CD14-positive monocyte (primary cell): ENCODE data around the gene CTDSPL. TPM values are rescaled to one million over a fixed set of nuclear protein-coding genes. Genes with fewer than 3 reads are reported as not detected.

Source experiments
- DNase-seq, 3 donors: peaks; one replicate each; pipeline ENCODE4 v3.0.0-alpha.2; 2011 to 2022
- H2AFZ ChIP-seq: 2 replicates; pipeline ENCODE4 v1.6.0; 2012; ENCODE audit warnings: mild to moderate bottlenecking, low read depth, low read length, inconsistent platforms; ENCODE audit not compliant: insufficient read depth, poor library complexity, severe bottlenecking
- H3K27ac ChIP-seq, 2 donors: 1 replicate in 1 of 2; 2 replicates in 1 of 2; pipeline ENCODE4 v1.5.1; 2012 to 2013; ENCODE audit warnings: low read length in 2 of 2, control low read depth in 1 of 2, inconsistent platforms in 1 of 2, low read depth in 1 of 2, mild to moderate bottlenecking in 1 of 2
- H3K27me3 ChIP-seq, 2 donors: one replicate each; pipeline versions ENCODE4 v1.6.0 to v1.6.1; 2011 to 2013; ENCODE audit warnings: low read length in 2 of 2; ENCODE audit not compliant: control insufficient read depth in 2 of 2, insufficient read depth in 2 of 2
- H3K36me3 ChIP-seq, 2 donors: replicated peaks in 1 of 2; 1 replicate in 1 of 2; 2 replicates in 1 of 2; pipeline versions ENCODE4 v1.5.1 to v1.6.1; 2012 to 2013; ENCODE audit warnings: low read length in 2 of 2, control low read depth in 1 of 2, inconsistent platforms in 1 of 2, mild to moderate bottlenecking in 1 of 2; ENCODE audit not compliant: insufficient read depth in 2 of 2, control insufficient read depth in 1 of 2
- H3K4me1 ChIP-seq, 2 donors: 1 replicate in 1 of 2; 2 replicates in 1 of 2; pipeline versions ENCODE4 v1.5.1 to v1.6.1; 2012 to 2013; ENCODE audit warnings: low read length in 2 of 2, control low read depth in 1 of 2, inconsistent platforms in 1 of 2, mild to moderate bottlenecking in 1 of 2, moderate library complexity in 1 of 2; ENCODE audit not compliant: insufficient read depth in 2 of 2, control insufficient read depth in 1 of 2
- H3K4me2 ChIP-seq: replicated peaks from 2 replicates; pipeline ENCODE3; 2012; ENCODE audit warnings: low read length, moderate library complexity, mild to moderate bottlenecking; ENCODE audit not compliant: poor library complexity, severe bottlenecking; ENCODE audit errors: extremely low read depth
- H3K4me3 ChIP-seq, 3 experiments: fragments of 200-600 bp in 1 of 3; sonication (generic) in 1 of 3; replicated peaks in 1 of 3; 1 replicate in 2 of 3; 2 replicates in 1 of 3; pipeline ENCODE4 v1.5.1; 2011 to 2013; ENCODE audit warnings: low read length in 3 of 3, mild to moderate bottlenecking in 3 of 3, control low read depth in 2 of 3, low read depth in 2 of 3, inconsistent platforms in 1 of 3, moderate library complexity in 1 of 3
- H3K79me2 ChIP-seq: 2 replicates; pipeline ENCODE4 v1.6.0; 2012; ENCODE audit warnings: mild to moderate bottlenecking, control low read depth, inconsistent platforms, low read length, moderate library complexity; ENCODE audit not compliant: insufficient read depth
- H3K9ac ChIP-seq: 2 replicates; pipeline ENCODE4 v1.6.0; 2017; ENCODE audit warnings: low read length, mild to moderate bottlenecking; ENCODE audit not compliant: insufficient read depth, poor library complexity, severe bottlenecking
- H3K9me3 ChIP-seq, 2 donors: replicated peaks in 1 of 2; 1 replicate in 1 of 2; 2 replicates in 1 of 2; pipeline versions ENCODE4 v1.5.1 to v1.6.1; 2012 to 2013; ENCODE audit warnings: low read length in 2 of 2, control low read depth in 1 of 2; ENCODE audit not compliant: control insufficient read depth in 1 of 2, insufficient read depth in 1 of 2
- H4K20me1 ChIP-seq: 2 replicates; pipeline ENCODE4 v1.6.0; 2012; ENCODE audit warnings: mild to moderate bottlenecking, low read length, control low read depth, moderate library complexity; ENCODE audit not compliant: insufficient read depth
- H3K27ac Mint-ChIP-seq, 7 donors: one replicate each; pipeline ENCODE4 v1.8.0; 2020; ENCODE audit warnings: mild to moderate bottlenecking in 7 of 7, mixed read lengths in 7 of 7, moderate library complexity in 6 of 7, inconsistent platforms in 2 of 7
- H3K27me3 Mint-ChIP-seq, 3 donors: one replicate each; pipeline ENCODE4 v1.8.0; 2021 to 2022; ENCODE audit warnings: low read depth in 3 of 3, mild to moderate bottlenecking in 3 of 3, mixed read lengths in 3 of 3, moderate library complexity in 3 of 3, inconsistent platforms in 1 of 3
- H3K36me3 Mint-ChIP-seq, 2 donors: one replicate each; pipeline ENCODE4 v1.8.0; 2020; ENCODE audit warnings: mixed read lengths in 2 of 2, inconsistent platforms in 1 of 2, mild to moderate bottlenecking in 1 of 2
- H3K4me1 Mint-ChIP-seq: one replicate; pipeline ENCODE4 v1.8.0; 2020; ENCODE audit warnings: mild to moderate bottlenecking, mixed read lengths
- H3K4me3 Mint-ChIP-seq, 2 donors: one replicate each; pipeline ENCODE4 v1.8.0; 2020; ENCODE audit warnings: mild to moderate bottlenecking in 2 of 2, mixed read lengths in 2 of 2, moderate library complexity in 1 of 2
- H3K9me3 Mint-ChIP-seq, 7 donors: one replicate each; pipeline ENCODE4 v1.8.0; 2020 to 2022; ENCODE audit warnings: mixed read lengths in 7 of 7, mild to moderate bottlenecking in 6 of 7, moderate library complexity in 6 of 7, inconsistent platforms in 2 of 7
- WGBS: methylation state at CpG from one replicate; pipeline ENCODE4 v1.1.5; 2013; ENCODE audit warnings: missing lambda C conversion rate; ENCODE audit not compliant: insufficient coverage; 5-methylcytosine and 5-hydroxymethylcytosine counted together
- intact Hi-C, 2 donors: fragments of 100-400 bp; cut with micrococcal nuclease; formaldehyde crosslinking; loops; one replicate each; pipeline versions ENCODE4 v1.15.0 to v1.15.1; 2023
- polyA plus RNA-seq, 3 donors: library from polyadenylated mRNA; depleted of rRNA in 1 of 3; unstranded in 2 of 3; stranded (reverse) in 1 of 3; fragments of 300-500 nt in 2 of 3; fragments of >200 nt in 1 of 3; fragmentation: Illumina TruSeq in 2 of 3; gene quantifications; 1 replicate in 2 of 3; 2 replicates in 1 of 3; pipeline ENCODE4 v1.2.3, GENCODE V29; 2012 to 2021
- TF ChIP-seq, protein P1 (sequence below): fragments of 200-600 bp; IDR thresholded peaks from one replicate; pipeline ENCODE4 v1.8.0; 2022; ENCODE audit warnings: antibody characterized with exemption, mild to moderate bottlenecking

Gene CTDSPL
- polyA plus RNA-seq, 3 donors = 0.15 to 0.69 (median 0.33) TPM

DNA sequence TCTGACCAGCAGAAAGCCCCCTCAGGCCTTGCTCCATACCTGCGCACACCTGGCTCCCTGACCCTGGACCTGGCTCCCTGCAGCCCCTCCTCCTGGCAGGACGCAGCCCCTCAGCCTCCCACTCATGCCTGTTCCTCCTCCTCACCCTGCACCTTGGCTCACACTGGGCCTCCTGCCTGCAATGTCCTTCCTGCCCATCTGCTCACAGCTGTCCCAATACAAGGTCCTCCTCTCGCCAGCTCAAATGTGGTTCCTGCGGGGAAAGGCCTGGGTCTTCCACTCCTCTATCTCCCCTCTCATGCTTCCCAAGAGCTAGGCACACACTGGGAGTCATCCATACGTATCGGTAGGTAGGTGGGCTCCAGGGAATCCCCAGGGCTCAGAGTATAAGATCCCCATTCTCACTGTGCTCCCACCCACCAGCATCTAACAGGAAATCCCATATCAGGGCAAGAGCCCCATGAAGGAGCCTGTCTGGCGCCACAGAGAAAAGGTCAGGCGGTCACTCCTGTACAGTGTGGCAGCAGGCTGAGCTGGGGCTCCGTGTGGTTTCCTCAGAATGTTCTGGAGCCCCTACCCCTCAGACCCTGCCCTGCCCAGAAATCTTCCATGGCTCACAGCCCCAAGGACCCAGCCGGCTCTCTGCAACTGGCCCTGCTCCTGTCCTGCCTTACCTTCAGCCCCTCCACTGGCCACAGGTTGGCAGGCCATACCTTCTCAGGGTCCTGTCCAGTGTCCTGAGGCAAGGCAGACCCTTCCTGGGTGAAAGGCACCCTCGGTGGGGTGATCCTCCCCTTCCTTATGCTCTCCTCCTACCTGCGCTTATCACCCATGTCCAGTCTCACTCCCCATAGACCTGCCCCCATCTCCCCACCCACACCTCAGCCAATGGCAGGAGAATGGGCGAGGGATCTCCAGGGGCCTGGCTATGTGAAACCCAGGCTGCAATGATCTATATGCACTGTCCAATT, 156.9 kb downstream of the CTDSPL start:
- Mint-ChIP-seq H3K9me3 (peaks cover 6 to 9% (median 8%) of the 10 kb centered on the region in 7 donors), H3K36me3 (peaks cover 30 to 40% of the 10 kb centered on the region in 2 donors), H3K27me3 (peaks cover 0 to 3% (median 0%) of the 10 kb centered on the region in 3 donors), H3K4me3 (no peak overlapping the region), H3K4me1 (peaks cover 23% of the 10 kb centered on the region), H3K27ac (no peak overlapping the region)
- Histone ChIP-seq H3K4me1 (peaks cover 14 to 16% of the 10 kb centered on the region in 2 donors), H2AFZ (no peak overlapping the region), H3K4me3 (no peak overlapping the region), H3K27me3 (no peaks in the 10 kb centered on the region), H3K36me3 (peaks cover 10 to 17% of the 10 kb centered on the region in 2 donors), H3K9ac (no peak overlapping the region), H3K4me2 (no peak overlapping the region), H3K79me2 (no peaks in the 10 kb centered on the region), H3K27ac (no peak overlapping the region), H4K20me1 (no peaks in the 10 kb centered on the region), H3K9me3 (peaks cover 0 to 5% of the 10 kb centered on the region in 2 donors)
- 90% methylated on average over 10 of the region's 13 CpGs for WGBS
- intact Hi-C loops = no loop called here
- TF ChIP-seq, protein P1, sequence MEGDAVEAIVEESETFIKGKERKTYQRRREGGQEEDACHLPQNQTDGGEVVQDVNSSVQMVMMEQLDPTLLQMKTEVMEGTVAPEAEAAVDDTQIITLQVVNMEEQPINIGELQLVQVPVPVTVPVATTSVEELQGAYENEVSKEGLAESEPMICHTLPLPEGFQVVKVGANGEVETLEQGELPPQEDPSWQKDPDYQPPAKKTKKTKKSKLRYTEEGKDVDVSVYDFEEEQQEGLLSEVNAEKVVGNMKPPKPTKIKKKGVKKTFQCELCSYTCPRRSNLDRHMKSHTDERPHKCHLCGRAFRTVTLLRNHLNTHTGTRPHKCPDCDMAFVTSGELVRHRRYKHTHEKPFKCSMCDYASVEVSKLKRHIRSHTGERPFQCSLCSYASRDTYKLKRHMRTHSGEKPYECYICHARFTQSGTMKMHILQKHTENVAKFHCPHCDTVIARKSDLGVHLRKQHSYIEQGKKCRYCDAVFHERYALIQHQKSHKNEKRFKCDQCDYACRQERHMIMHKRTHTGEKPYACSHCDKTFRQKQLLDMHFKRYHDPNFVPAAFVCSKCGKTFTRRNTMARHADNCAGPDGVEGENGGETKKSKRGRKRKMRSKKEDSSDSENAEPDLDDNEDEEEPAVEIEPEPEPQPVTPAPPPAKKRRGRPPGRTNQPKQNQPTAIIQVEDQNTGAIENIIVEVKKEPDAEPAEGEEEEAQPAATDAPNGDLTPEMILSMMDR = no peak
- DNase-seq = no peak

- DNase-seq = no peak
- H2AFZ ChIP-seq = no peak overlapping the region
- intact Hi-C loops = no loop called here
- H3K4me3 ChIP-seq = no peak overlapping the region
- H4K20me1 ChIP-seq = no peaks in the 10 kb centered on the region
- no peak overlapping the region for H3K27ac ChIP-seq
- no peak overlapping the region for H3K9ac ChIP-seq
- H3K4me2 ChIP-seq = no peak overlapping the region
- H3K36me3 Mint-ChIP-seq = peaks cover 30 to 40% of the 10 kb centered on the region in 2 donors
- H3K27me3 ChIP-seq = no peaks in the 10 kb centered on the region
- H3K27me3 Mint-ChIP-seq = peaks cover 0 to 3% (median 0%) of the 10 kb centered on the region in 3 donors
- no peaks in the 10 kb centered on the region for H3K79me2 ChIP-seq
- H3K4me1 ChIP-seq = peaks cover 11 to 13% of the 10 kb centered on the region in 2 donors
- peaks cover 6 to 9% (median 8%) of the 10 kb centered on the region in 7 donors for H3K9me3 Mint-ChIP-seq
- 98% methylated on average over 10 of the region's 10 CpGs for WGBS
- H3K4me3 Mint-ChIP-seq = no peak overlapping the region
- H3K9me3 ChIP-seq = peaks cover 0 to 5% of the 10 kb centered on the region in 2 donors
- no peak overlapping the region for H3K27ac Mint-ChIP-seq
- TF ChIP-seq, protein P1 = no peak
- peaks cover 19% of the 10 kb centered on the region for H3K4me1 Mint-ChIP-seq
- peaks cover 10 to 17% of the 10 kb centered on the region in 2 donors for H3K36me3 ChIP-seq
Measured at GRCh38 chr3:38019658-38020341, 158.1 kb downstream of the CTDSPL start.
